SK-N-SH (cell line): Measurements from ENCODE around the gene PTPRD. TPM values are rescaled to one million over a fixed set of nuclear protein-coding genes. Genes with fewer than 3 reads are reported as not detected.

ENCODE experiments used
- CTCF ChIA-PET: fragments of 300-600, 350-600 bp; formaldehyde crosslinking; extraction: SDS; loops from one replicate; lab custom pipeline; 2021; lab: Yijun Ruan, JAX
- POLR2A ChIA-PET: fragments of 350-600 bp; sonication (Branson Sonifier 250); formaldehyde crosslinking; extraction: SDS; loops from one replicate; lab custom pipeline; 2020; ENCODE audit warnings: antibody characterized with exemption, inconsistent platforms; lab: Yijun Ruan, JAX
- DNase-seq: peaks from one replicate; pipeline ENCODE4 v3.0.0; 2012
- H2AFZ ChIP-seq: fragments of 200-600 bp; sonication (generic); 2 replicates; pipeline ENCODE4 v1.8.1; 2016; ENCODE audit warnings: antibody characterized with exemption, mild to moderate bottlenecking, low read depth
- H3F3A ChIP-seq: fragments of 200-600 bp; sonication (generic); replicated peaks from 2 replicates; pipeline ENCODE3; 2016; ENCODE audit warnings: antibody characterized with exemption, mild to moderate bottlenecking; ENCODE audit not compliant: insufficient read depth
- H3K27ac ChIP-seq, 2 experiments: fragments of 200-500 bp in 1 of 2; fragments of 200-600 bp in 1 of 2; sonication (Bioruptor generic) in 1 of 2; sonication (generic), shearing (Covaris generic) in 1 of 2; 2 replicates each; pipeline versions ENCODE4 v1.5.1 to v1.6.1; 2014 to 2016; ENCODE audit warnings: low read depth in 2 of 2, inconsistent platforms in 1 of 2, low read length in 1 of 2, mild to moderate bottlenecking in 1 of 2, mixed read lengths in 1 of 2
- H3K27me3 ChIP-seq: fragments of 200-600 bp; sonication (generic), shearing (Covaris generic); 2 replicates; pipeline ENCODE4 v1.6.1; 2016; ENCODE audit warnings: mixed run types; ENCODE audit not compliant: insufficient read depth
- H3K36me3 ChIP-seq, 2 experiments: fragments of 200-500 bp in 1 of 2; fragments of 200-600 bp in 1 of 2; sonication (Bioruptor generic) in 1 of 2; sonication (generic) in 1 of 2; replicated peaks in 1 of 2; 2 replicates each; pipeline versions ENCODE3 to v1.5.1; 2014 to 2016; ENCODE audit warnings: low read length in 1 of 2, mild to moderate bottlenecking in 1 of 2; ENCODE audit not compliant: insufficient read depth in 2 of 2, control insufficient read depth in 1 of 2
- H3K4me1 ChIP-seq, 2 experiments: fragments of 200-500 bp in 1 of 2; fragments of 200-600 bp in 1 of 2; sonication (Bioruptor generic) in 1 of 2; sonication (generic), shearing (Covaris generic) in 1 of 2; 2 replicates each; pipeline versions ENCODE4 v1.5.1 to v1.6.1; 2014 to 2016; ENCODE audit warnings: low read depth in 1 of 2, low read length in 1 of 2, mixed run types in 1 of 2; ENCODE audit not compliant: insufficient read depth in 2 of 2, control insufficient read depth in 1 of 2
- H3K4me2 ChIP-seq: fragments of 200-600 bp; sonication (generic), shearing (Covaris generic); 2 replicates; pipeline ENCODE4 v1.6.1; 2017; ENCODE audit warnings: mixed run types
- H3K4me3 ChIP-seq, 2 experiments: fragments of 200-500 bp in 1 of 2; fragments of 200-600 bp in 1 of 2; sonication (Bioruptor generic) in 1 of 2; sonication (generic), shearing (Covaris generic) in 1 of 2; 2 replicates each; pipeline versions ENCODE4 v1.5.1 to v1.8.1; 2014 to 2016; ENCODE audit warnings: low read depth in 2 of 2, inconsistent platforms in 1 of 2, low read length in 1 of 2, mild to moderate bottlenecking in 1 of 2, mixed read lengths in 1 of 2, moderate library complexity in 1 of 2
- H3K79me2 ChIP-seq: fragments of 200-600 bp; sonication (generic); 2 replicates; pipeline ENCODE4 v1.8.1; 2017; ENCODE audit warnings: mild to moderate bottlenecking; ENCODE audit not compliant: insufficient read depth
- H3K9ac ChIP-seq: fragments of 200-600 bp; sonication (generic); 2 replicates; pipeline ENCODE4 v1.6.1; 2017; ENCODE audit warnings: mixed run types
- H3K9me2 ChIP-seq: fragments of 200-600 bp; sonication (generic); 2 replicates; pipeline ENCODE4 v1.6.1; 2017; ENCODE audit warnings: mixed run types
- H3K9me3 ChIP-seq: fragments of 200-600 bp; sonication (generic); 2 replicates; pipeline ENCODE4 v1.6.1; 2017; ENCODE audit warnings: mixed run types, mild to moderate bottlenecking, moderate library complexity
- H4K20me1 ChIP-seq: fragments of 200-600 bp; sonication (generic); 2 replicates; pipeline ENCODE4 v1.6.1; 2017; ENCODE audit warnings: mild to moderate bottlenecking, mixed run types; ENCODE audit not compliant: insufficient read depth
- CTCF ChIP-seq: fragments of 200-600 bp; sonication (generic); IDR thresholded peaks from 2 replicates; pipeline ENCODE4 v1.6.1; 2017; ENCODE audit warnings: antibody characterized with exemption, mild to moderate bottlenecking, moderate library complexity
- EZH2phosphoT487 ChIP-seq: fragments of 200-600 bp; sonication (generic); IDR thresholded peaks from 2 replicates; pipeline ENCODE4 v1.6.1; 2017; ENCODE audit warnings: low read depth, mixed run types, mild to moderate bottlenecking, antibody characterized with exemption, moderate library complexity, borderline replicate concordance
- FOXJ3 ChIP-seq: sonication (generic); formaldehyde crosslinking; IDR thresholded peaks from 2 replicates; pipeline ENCODE4 v1.5.1; 2020; ENCODE audit warnings: mild to moderate bottlenecking, missing genetic modification reagents
- FOXM1 ChIP-seq: IDR thresholded peaks from 2 replicates; pipeline ENCODE4 v1.4.0; 2012; ENCODE audit warnings: low read depth, mild to moderate bottlenecking
- GATA2 ChIP-seq: sonication (generic); formaldehyde crosslinking; IDR thresholded peaks from 2 replicates; pipeline ENCODE4 v1.5.0; 2020; ENCODE audit warnings: mild to moderate bottlenecking, missing genetic modification reagents
- IRF3 ChIP-seq: fragments of 150-350 bp; IDR thresholded peaks from 2 replicates; pipeline ENCODE4 v1.6.1; 2016; ENCODE audit warnings: mild to moderate bottlenecking, low read depth, low read length
- MAX ChIP-seq: IDR thresholded peaks from 2 replicates; pipeline ENCODE4 v1.4.0; 2012; ENCODE audit warnings: low read depth
- NRF1 ChIP-seq: IDR thresholded peaks from 2 replicates; pipeline ENCODE4 v1.6.1; 2012; ENCODE audit warnings: low read depth, mild to moderate bottlenecking, low read length
- PBX3 ChIP-seq: IDR thresholded peaks from 2 replicates; pipeline ENCODE4; 2012
- RAD21 ChIP-seq: IDR thresholded peaks from 2 replicates; pipeline ENCODE4 v1.6.1; 2012; ENCODE audit warnings: mild to moderate bottlenecking, low read length
- REST ChIP-seq: IDR thresholded peaks from 2 replicates; pipeline ENCODE4 v1.6.1; 2012; ENCODE audit warnings: mild to moderate bottlenecking, low read depth, low read length, moderate library complexity
- TCF12 ChIP-seq: IDR thresholded peaks from 2 replicates; pipeline ENCODE4 v1.4.0; 2012
- TEAD4 ChIP-seq: IDR thresholded peaks from 2 replicates; pipeline ENCODE4 v1.4.0; 2012; ENCODE audit warnings: mild to moderate bottlenecking, borderline replicate concordance; ENCODE audit not compliant: insufficient read depth
- USF2 ChIP-seq: fragments of 150-350 bp; IDR thresholded peaks from 2 replicates; pipeline ENCODE4 v1.6.1; 2017; ENCODE audit warnings: antibody characterized with exemption, low read length, low read depth, borderline replicate concordance
- ZBTB33 ChIP-seq: IDR thresholded peaks from 2 replicates; pipeline ENCODE4 v1.4.0; 2012; ENCODE audit warnings: low read depth, borderline replicate concordance
- WGBS: methylation state at CpG from one replicate; pipeline ENCODE4 v1.1.6; 2017; ENCODE audit warnings: low lambda C conversion rate; 5-methylcytosine and 5-hydroxymethylcytosine counted together
- polyA plus RNA-seq, 3 experiments: library from polyadenylated mRNA; depleted of rRNA; stranded (reverse); fragments of >200 nt; gene quantifications; 2 replicates each; pipeline ENCODE4 v1.2.3, GENCODE V29; 2012

The PTPRD gene
- polyA plus RNA-seq, 1 of the 3 experiments (the other 2 are of a cell fraction) = 0.15 TPM

- TF ChIP-seq CTCF (no peak), TCF12 (no peak), FOXM1 (no peak), MAX (no peak), FOXJ3 (CRISPR knock-in tag) (no peak), NRF1 (no peak), EZH2phosphoT487 (no peak)
Measured at GRCh38 chr9:9560382-9561035, 1052.3 kb downstream of the PTPRD start (continued).

GRCh38 chr9:9558907-9559306 is 1053.9 kb downstream of the PTPRD start:
- Histone ChIP-seq H3K4me1 (no peaks in the 10 kb centered on the region; a peak in 1 of 4 replicates), H3K9me2 (no peaks in the 10 kb centered on the region), H3K4me2 (no peak overlapping the region), H3K36me3 (no peaks in the 10 kb centered on the region), H4K20me1 (no peaks in the 10 kb centered on the region), H3K27me3 (no peaks in the 10 kb centered on the region), H3F3A (no peaks in the 10 kb centered on the region), H3K4me3 (no peak overlapping the region), H3K9me3 (no peaks in the 10 kb centered on the region), H2AFZ (no peak overlapping the region), H3K79me2 (no peaks in the 10 kb centered on the region), H3K9ac (no peak overlapping the region), H3K27ac (no peak overlapping the region)
- ChIA-PET POLR2A (no interaction called here), CTCF (interaction anchor here (0.7 kb wide), 1 partner anchor 231 kb away, joined by 4 read pairs; no protein-coding TSS in a partner anchor)
- WGBS = 73% methylated on average over 5 of the region's 7 CpGs
- DNase-seq = no peak
- TF ChIP-seq TEAD4 (no peak), IRF3 (no peak), TCF12 (no peak), REST (no peak), FOXM1 (no peak), FOXJ3 (CRISPR knock-in tag) (no peak), ZBTB33 (no peak), EZH2phosphoT487 (no peak), PBX3 (no peak), USF2 (no peak), CTCF (no peak), GATA2 (CRISPR knock-in tag) (no peak), RAD21 (no peak)
